ENCODE data around the gene CPLANE1.

DNA sequence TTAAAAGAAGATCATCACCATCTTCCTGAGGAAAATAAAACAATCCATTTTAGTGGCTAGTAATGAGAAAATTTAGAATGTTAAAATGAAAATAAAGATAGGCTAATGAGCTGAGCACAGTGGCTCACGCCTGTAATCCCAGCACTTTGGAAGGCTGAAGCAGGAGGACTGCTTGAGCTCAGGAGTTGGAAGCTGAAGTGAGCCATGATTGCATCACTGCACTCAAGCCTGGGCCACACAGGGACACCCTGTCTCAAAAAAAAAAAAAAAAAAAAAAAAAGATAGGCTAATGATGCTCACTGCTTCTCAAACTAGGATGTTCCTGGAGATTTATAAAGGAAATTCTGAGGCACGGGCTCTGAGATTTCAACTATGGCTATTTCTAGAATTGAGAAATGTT lies 50.3 kb downstream of the CPLANE1 start:
- TF ChIP-seq, protein P1, sequence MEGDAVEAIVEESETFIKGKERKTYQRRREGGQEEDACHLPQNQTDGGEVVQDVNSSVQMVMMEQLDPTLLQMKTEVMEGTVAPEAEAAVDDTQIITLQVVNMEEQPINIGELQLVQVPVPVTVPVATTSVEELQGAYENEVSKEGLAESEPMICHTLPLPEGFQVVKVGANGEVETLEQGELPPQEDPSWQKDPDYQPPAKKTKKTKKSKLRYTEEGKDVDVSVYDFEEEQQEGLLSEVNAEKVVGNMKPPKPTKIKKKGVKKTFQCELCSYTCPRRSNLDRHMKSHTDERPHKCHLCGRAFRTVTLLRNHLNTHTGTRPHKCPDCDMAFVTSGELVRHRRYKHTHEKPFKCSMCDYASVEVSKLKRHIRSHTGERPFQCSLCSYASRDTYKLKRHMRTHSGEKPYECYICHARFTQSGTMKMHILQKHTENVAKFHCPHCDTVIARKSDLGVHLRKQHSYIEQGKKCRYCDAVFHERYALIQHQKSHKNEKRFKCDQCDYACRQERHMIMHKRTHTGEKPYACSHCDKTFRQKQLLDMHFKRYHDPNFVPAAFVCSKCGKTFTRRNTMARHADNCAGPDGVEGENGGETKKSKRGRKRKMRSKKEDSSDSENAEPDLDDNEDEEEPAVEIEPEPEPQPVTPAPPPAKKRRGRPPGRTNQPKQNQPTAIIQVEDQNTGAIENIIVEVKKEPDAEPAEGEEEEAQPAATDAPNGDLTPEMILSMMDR (IDR thresholded peaks at IDR 0.05), result no peak
- TF ChIP-seq POLR2A (IDR thresholded peaks at IDR 0.05), result no peak

All from body of pancreas (tissue), 4 donors.